Smooth muscle cell (in vitro differentiated cells): ENCODE measurements around the gene KLHL22. TPM values are rescaled to one million over a fixed set of nuclear protein-coding genes. Genes with fewer than 3 reads are reported as not detected.
"Not testable (repeated sequence)": the region's sequence is repeated elsewhere in the genome, so short reads cannot be mapped to it uniquely, and the experiment has no call there.

ENCODE experiments used
- DNase-seq: peaks from one replicate; lab custom pipeline; 2025; ENCODE audit not compliant: unreplicated experiment; lab: John Stamatoyannopoulos, UW
- H2AFZ ChIP-seq: fragments of 200-600 bp; sonication (generic); 2 replicates; pipeline ENCODE4 v1.6.0; 2016; ENCODE audit warnings: antibody characterized with exemption, low read depth, mild to moderate bottlenecking
- H3F3A ChIP-seq: fragments of 200-600 bp; sonication (generic); 2 replicates; pipeline ENCODE4 v1.6.0; 2017; ENCODE audit warnings: antibody characterized with exemption, low read depth
- H3K27ac ChIP-seq: fragments of 200-600 bp; sonication (generic); 2 replicates; pipeline ENCODE4 v1.5.1; 2016; ENCODE audit warnings: low read depth, mild to moderate bottlenecking
- H3K27me3 ChIP-seq: fragments of 200-600 bp; sonication (generic); 2 replicates; pipeline ENCODE4 v1.6.1; 2016; ENCODE audit warnings: low read depth, mild to moderate bottlenecking
- H3K36me3 ChIP-seq: fragments of 200-600 bp; sonication (generic); 2 replicates; pipeline ENCODE4 v1.5.1; 2016; ENCODE audit warnings: low read depth
- H3K4me1 ChIP-seq: fragments of 200-600 bp; sonication (generic); 2 replicates; pipeline ENCODE4 v1.5.1; 2016; ENCODE audit warnings: low read depth
- H3K4me2 ChIP-seq: fragments of 200-600 bp; sonication (generic); 2 replicates; pipeline ENCODE4 v1.6.0; 2016; ENCODE audit warnings: mild to moderate bottlenecking
- H3K4me3 ChIP-seq: fragments of 200-600 bp; sonication (generic); 2 replicates; pipeline ENCODE4 v1.5.1; 2016; ENCODE audit warnings: mild to moderate bottlenecking
- H3K79me2 ChIP-seq: fragments of 200-600 bp; sonication (generic); 2 replicates; pipeline ENCODE4 v1.6.0; 2016; ENCODE audit warnings: low read depth, mild to moderate bottlenecking
- H3K9ac ChIP-seq: fragments of 200-600 bp; sonication (generic); 2 replicates; pipeline ENCODE4 v1.6.0; 2016; ENCODE audit warnings: low read depth
- H3K9me3 ChIP-seq: fragments of 200-600 bp; sonication (generic); replicated peaks from 2 replicates; pipeline ENCODE4 v1.5.1; 2016; ENCODE audit warnings: low read depth
- H4K20me1 ChIP-seq: fragments of 200-600 bp; sonication (generic); 2 replicates; pipeline ENCODE4 v1.6.0; 2016; ENCODE audit warnings: low read depth
- CTCF ChIP-seq: fragments of 200-600 bp; sonication (generic); IDR thresholded peaks from 2 replicates; pipeline ENCODE4 v1.5.1; 2017; ENCODE audit warnings: borderline replicate concordance, mild to moderate bottlenecking, antibody characterized with exemption; ENCODE audit not compliant: insufficient read depth, poor library complexity, severe bottlenecking
- WGBS: methylation state at CpG from one replicate; pipeline ENCODE4 v1.1.7; 2016; ENCODE audit warnings: low lambda C conversion rate; 5-methylcytosine and 5-hydroxymethylcytosine counted together
- polyA plus RNA-seq: library from polyadenylated mRNA; unstranded; fragments of >200 nt; fragmentation: Nextera tagmentation; extraction: Ambion mirVana; gene quantifications from 2 replicates; pipeline ENCODE4 v1.2.1, GENCODE V29; 2016
- total RNA-seq: library from RNA; depleted of rRNA; stranded (reverse); fragments of >200 nt; gene quantifications from 2 replicates; pipeline ENCODE4 v1.2.3, GENCODE V29; 2014

Gene KLHL22
- total and polyA plus RNA-seq, 2 experiments from 2014 or later, result 17.1 to 27.3 TPM

DNA sequence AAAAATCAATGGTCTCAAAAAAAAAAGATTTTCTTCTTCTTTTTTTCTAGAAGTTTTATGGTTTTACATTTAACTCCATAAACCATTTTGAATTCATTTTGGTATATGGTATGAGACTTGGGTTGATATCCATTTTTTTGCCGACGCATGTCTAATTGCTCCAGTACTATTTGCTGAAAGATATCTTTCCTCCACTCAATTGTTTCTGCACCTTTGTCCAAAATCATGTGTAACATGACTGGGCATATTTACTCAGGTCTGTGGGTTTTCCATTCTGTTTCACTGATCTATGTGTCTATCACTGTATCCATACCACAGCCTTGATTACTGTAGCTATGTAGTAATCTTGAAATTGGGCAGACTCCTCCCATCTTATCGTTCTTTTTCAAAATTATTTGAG is 42.4 kb downstream of the KLHL22 start:
- no peak overlapping the region for H3K9ac ChIP-seq
- H3F3A ChIP-seq, result no peaks in the 10 kb centered on the region
- H3K79me2 ChIP-seq, result no peaks in the 10 kb centered on the region
- no peak overlapping the region for H2AFZ ChIP-seq
- H3K4me1 ChIP-seq, result no peaks in the 10 kb centered on the region
- H4K20me1 ChIP-seq, result no peaks in the 10 kb centered on the region
- H3K27me3 ChIP-seq, result no peaks in the 10 kb centered on the region
- H3K27ac ChIP-seq, result no peak overlapping the region
- H3K9me3 ChIP-seq, result no peaks in the 10 kb centered on the region
- H3K36me3 ChIP-seq, result no peaks in the 10 kb centered on the region
- H3K4me2 ChIP-seq, result no peak overlapping the region
- no peak for TF ChIP-seq CTCF
- no peak for DNase-seq
- H3K4me3 ChIP-seq, result no peak overlapping the region
- 97% methylated on average over 3 of the region's 3 CpGs for WGBS

DNA sequence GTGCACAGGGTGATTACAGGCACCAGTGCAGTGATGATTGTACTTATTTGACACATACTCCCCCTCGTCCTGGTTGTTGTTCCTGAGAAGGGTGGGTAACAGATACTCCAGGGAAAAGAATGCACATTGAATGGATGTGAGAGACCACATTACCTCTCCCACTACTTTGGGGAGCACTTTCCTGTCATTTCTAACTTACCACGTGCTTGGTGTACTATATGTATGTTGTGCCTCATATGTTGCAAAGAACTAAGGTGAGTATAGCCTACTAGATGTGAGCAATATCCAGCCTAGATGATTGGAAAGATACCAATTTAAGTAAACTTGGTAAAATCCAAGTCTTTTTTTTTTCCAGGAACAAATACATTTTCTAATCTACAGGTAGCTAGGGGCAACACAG is 43.7 kb downstream of the KLHL22 start:
- Histone ChIP-seq H2AFZ (no peak overlapping the region), H3K27ac (no peak overlapping the region), H3F3A (no peaks in the 10 kb centered on the region), H3K9me3 (no peaks in the 10 kb centered on the region), H3K27me3 (no peaks in the 10 kb centered on the region), H3K4me2 (no peak overlapping the region), H3K4me1 (no peaks in the 10 kb centered on the region), H3K79me2 (no peaks in the 10 kb centered on the region), H4K20me1 (no peaks in the 10 kb centered on the region), H3K9ac (no peak overlapping the region), H3K4me3 (no peak overlapping the region), H3K36me3 (no peaks in the 10 kb centered on the region)
- DNase-seq, result no peak
- no peak for TF ChIP-seq CTCF
- 90% methylated on average over 2 of the region's 2 CpGs for WGBS

- WGBS, result 95% methylated on average over 15 of the region's 15 CpGs
- not testable (repeated sequence) for H3K36me3 ChIP-seq, DNase-seq, H3K9me3 ChIP-seq, H4K20me1 ChIP-seq, H3K79me2 ChIP-seq, H3K9ac ChIP-seq, H3K4me2 ChIP-seq, H3K4me1 ChIP-seq, H3F3A ChIP-seq, H3K4me3 ChIP-seq, H3K27me3 ChIP-seq, H2AFZ ChIP-seq, H3K27ac ChIP-seq
Observed at GRCh38 chr22:20451129-20451778, 44.3 kb downstream of the KLHL22 start.

GRCh38 chr22:20450551-20450906 is 45.1 kb downstream of the KLHL22 start:
- no peaks in the 10 kb centered on the region for H3K79me2 ChIP-seq

More at GRCh38 chr22:20450551-20450906, 45.1 kb downstream of the KLHL22 start:
- H3K4me1 ChIP-seq, result no peaks in the 10 kb centered on the region
- no peaks in the 10 kb centered on the region for H3K27me3 ChIP-seq
- H3K9me3 ChIP-seq, result no peaks in the 10 kb centered on the region
- no peak overlapping the region for H3K27ac ChIP-seq
- H3K9ac ChIP-seq, result no peak overlapping the region
- DNase-seq, result no peak
- WGBS, result 100% methylated on average over 1 of the region's 1 CpG
- no peak overlapping the region for H2AFZ ChIP-seq
- H4K20me1 ChIP-seq, result no peaks in the 10 kb centered on the region
- H3F3A ChIP-seq, result no peaks in the 10 kb centered on the region
- H3K36me3 ChIP-seq, result no peaks in the 10 kb centered on the region
- H3K4me2 ChIP-seq, result no peak overlapping the region
- no peak for TF ChIP-seq CTCF
- no peak overlapping the region for H3K4me3 ChIP-seq
